RKO (cell line): Measurements from ENCODE around the gene TENM4.

ENCODE experiments used
- DNase-seq: peaks from one replicate; pipeline ENCODE4 v3.0.0-alpha.2; 2016; ENCODE audit warnings: low spot score

TENM4 gene

GRCh38 chr11:79291948-79292347 is 148.9 kb downstream of the TENM4 start:
- DNase-seq, result no peak

GRCh38 chr11:79290761-79291160 is 150.1 kb downstream of the TENM4 start:
- DNase-seq, result no peak

GRCh38 chr11:79287952-79288351 is 152.9 kb downstream of the TENM4 start:
- DNase-seq, result no peak

DNA sequence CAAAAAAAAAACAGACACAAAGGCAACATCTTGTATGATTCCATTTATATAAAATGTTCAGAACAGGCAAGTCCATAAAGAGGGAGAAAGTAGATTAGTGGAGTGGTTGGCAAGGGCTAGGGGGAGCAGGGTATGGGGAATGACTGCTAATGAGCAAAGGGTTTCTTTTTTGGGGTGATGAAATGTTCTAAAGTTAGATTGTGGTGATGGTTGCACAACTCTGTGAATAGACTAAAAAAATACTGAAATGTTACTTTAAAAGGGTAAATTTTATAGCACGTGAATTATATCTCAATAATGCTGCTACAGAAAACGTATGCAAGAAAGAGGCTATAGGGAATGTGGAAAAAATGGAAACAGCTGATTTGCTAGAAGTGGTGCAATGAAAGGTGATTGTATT is 155.1 kb downstream of the TENM4 start:
- no peak for DNase-seq

DNA sequence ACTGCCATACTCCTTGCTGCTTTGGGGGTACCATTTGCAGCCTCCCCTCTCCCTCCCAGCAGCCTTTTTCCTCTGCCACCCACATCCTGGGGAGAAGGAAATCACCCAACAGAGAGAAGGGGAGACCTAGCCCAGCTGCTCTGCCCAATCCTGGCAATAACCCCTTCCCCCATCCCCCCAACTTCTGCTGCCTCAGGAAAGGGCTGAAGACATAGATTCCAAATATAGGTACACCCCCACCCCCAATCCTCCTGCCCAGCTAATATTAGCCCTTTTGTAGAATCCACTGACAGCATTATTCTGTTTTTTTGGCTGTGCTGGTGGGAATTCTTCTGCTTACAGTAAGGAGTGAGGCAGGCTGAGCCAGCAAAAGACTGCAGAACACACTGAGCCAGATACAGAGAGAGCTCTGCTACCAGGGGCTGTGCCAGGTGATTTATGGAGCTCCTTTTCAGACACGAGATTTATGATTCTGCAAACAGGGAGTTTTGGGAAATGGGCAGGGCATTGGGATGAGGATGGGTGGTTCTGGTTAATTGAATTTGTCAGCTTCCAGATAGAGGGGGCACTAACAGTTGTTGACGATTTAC is 164.0 kb downstream of the TENM4 start:
- no peak for DNase-seq

DNA sequence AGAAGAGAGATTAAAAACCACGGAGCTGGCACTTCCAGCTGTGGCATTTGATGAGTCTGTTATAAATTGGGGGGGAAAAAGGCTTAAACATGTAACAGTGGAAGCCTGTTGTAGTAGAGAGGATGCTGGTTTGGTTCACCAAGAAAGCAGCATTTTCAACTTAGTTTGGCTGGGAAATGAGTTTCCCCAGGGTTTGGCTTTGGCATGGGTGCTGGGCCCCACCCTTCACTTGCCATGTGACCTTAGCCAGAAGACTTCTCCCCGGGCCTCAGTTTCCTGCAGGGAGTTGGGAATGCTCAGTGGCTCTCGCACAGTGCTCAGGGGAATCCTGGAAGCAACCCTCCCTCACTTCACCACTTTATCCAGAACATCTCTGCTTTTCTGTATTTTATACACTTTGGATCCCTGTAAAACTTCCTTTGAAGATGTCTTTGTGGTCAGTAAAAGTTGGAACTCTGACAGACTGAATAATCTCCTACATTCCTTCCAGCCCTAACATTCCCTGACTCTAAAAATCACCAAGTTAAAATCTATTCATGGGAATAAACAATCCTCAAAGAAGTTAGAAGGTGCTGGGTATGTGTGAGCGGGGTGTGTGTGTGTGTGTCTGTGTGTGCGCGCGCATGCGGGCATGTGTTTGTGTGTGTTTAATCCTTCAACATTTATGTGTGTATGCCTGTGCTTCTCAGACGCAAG is 166.0 kb downstream of the TENM4 start:
- DNase-seq, result no peak

DNA sequence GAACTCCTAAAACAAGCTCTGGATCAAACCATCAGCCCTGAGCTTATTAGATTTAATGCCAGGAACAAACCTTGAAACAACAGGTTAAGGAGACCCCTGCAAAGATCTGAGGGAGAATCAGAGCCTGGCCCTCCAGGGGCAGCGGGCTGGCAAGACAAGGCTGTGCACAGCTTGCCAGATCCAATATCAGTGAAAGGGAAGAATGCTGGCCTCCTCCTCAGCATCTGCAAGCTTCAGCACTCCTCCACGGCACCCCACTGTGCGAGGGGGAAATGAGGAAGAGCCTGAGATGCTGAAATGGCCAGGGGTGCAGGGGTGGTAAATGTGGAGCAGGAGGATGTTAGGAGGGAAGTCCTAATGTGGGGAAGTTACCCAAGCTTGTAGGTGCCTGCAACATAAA is 167.0 kb downstream of the TENM4 start:
- DNase-seq, result no peak

DNA sequence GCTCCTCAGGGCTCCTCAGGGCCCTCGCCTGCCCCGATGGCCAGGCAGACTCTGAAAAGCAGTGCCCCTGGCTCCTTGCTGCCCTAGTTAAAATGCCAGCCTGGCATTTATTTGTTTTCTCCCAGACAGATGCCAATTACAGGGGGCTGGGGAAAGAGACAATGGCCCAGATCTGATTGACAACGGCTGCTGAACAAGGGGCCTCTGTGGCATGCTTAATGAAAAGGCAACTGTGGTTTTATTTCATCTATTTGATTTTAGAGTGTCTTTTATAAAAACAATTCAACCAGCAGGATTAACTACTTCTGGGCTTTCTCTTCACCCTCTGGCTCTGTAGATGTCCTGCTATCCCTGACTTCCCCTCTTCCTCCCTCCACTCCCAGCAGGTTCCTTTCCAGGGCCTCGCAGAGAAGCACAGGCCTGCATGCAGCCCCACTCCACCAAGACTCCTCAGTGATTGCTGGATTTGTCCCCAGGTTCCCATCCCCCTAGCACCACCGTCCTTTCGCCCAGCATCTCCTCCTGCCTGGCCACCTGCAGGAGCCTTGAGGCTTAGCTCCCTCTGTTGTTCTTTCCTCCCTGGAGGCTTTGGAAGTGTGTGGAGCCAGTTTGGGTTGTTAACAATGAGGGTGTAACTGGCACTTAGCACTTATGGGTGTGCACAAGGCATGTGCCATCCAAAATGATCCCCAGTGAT is 171.1 kb downstream of the TENM4 start:
- DNase-seq, result no peak

DNA sequence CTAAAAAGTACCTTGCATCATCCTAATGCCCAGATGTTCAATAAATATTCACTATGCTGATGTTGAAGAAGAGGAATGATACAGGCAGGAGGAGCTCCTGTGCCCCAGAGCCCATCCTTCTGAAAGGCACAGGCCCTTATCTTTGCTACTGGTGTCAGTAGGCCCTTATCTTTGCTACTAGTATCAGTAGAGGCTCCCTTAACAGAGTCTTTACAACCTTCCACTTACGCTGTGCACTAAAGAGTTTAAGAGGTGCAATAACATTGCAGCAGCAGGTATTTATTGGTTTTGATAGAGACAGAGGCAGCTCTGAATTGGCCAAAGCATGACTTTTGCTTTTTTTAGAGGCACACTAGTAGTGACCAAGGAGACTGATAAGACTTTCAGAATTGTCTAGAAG is 174.4 kb downstream of the TENM4 start:
- no peak for DNase-seq

GRCh38 chr11:79265756-79266322 is 175.0 kb downstream of the TENM4 start:
- DNase-seq, result no peak

DNA sequence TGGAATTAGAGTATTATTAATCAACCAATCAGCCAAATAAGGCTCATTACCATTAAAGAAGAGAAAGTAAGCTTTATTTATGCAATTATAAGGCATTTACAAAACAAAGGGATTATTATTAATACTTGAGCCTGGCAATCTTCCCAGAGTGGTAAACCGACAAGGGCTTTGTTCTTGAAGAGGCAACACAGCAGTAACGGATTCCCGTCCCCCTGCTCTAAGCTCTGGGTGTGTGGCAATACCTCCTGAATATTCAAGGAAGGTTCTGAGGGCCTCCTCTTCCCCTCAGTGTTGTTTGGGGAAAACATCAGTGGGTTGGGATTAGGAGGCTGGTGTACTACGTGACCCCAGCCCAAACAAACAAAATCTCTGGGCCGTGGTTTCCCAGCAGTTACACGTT is 176.5 kb downstream of the TENM4 start:
- no peak for DNase-seq

GRCh38 chr11:79263001-79263400 is 177.8 kb downstream of the TENM4 start:
- no peak for DNase-seq

DNA sequence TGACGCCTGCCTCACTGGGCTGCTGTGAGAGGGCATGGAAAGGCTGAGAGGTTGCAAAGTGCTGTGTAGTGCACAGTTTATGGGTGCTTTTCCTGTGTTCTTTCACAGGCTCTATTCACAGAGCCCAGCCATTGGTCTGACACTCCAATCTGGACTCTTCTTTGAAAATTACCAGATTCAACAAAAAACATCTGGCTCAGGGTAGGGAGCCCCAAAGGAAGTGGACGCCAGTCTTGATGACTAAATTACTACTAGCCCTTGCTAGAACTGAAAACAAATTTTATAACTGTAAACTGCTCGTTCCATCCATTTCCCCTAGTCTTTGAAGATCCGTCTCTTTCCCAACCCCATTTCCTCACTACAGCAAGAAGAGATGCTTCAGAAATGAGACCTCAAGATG is 178.6 kb downstream of the TENM4 start:
- DNase-seq, result no peak

- no peak for DNase-seq
Observed at GRCh38 chr11:79261684-79262083, 179.1 kb downstream of the TENM4 start.

GRCh38 chr11:79259800-79260199 is 181.0 kb downstream of the TENM4 start:
- DNase-seq, result no peak

GRCh38 chr11:79258576-79258975 is 182.3 kb downstream of the TENM4 start:
- no peak for DNase-seq

GRCh38 chr11:79255965-79256364 is 184.9 kb downstream of the TENM4 start:
- DNase-seq, result no peak

DNA sequence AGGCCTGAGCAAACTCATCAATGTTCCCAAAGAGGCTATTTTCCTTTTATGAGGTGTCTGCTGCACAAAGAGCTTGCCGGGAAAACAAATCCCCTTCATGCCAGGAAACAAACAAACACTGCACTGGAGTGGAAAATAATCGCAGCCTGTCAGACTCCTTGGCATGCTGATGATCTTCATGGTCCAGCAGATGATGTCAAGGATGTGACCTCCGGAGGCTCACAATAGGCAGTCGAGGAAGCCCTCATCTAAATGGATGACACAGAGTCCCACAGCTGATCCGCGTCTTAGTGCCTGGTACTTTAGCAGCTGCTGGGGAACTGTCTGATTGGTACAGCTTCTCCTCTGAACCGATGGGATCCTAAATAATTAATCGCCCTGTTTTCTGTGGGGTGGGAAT is 187.6 kb downstream of the TENM4 start:
- DNase-seq, result no peak

- DNase-seq, result no peak
Observed at GRCh38 chr11:79249295-79249993, 191.4 kb downstream of the TENM4 start.

DNA sequence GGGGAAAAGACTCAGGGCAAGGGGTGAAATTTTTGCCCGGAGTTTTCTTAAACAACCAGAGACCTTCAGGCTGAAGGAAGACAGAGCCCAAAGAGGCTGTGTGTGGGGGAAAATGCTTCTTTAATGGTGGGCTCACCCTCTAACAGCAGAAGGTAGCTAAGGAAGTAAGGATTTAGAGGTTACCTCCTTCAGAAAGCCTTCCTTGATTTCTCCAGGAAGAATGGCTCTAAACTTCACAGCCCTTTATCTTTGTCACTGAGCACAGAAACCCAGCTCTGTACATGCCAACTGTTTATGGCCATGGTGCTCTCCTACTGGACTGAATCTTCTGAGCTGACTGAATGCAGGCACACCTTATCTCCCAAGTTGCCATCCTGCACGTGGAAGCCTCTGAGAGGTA is 196.0 kb downstream of the TENM4 start:
- DNase-seq, result no peak

GRCh38 chr11:79244241-79244772 is 196.5 kb downstream of the TENM4 start:
- DNase-seq, result peak; percentile 11
